ENCODE measurements around the gene SURF2.

DNA sequence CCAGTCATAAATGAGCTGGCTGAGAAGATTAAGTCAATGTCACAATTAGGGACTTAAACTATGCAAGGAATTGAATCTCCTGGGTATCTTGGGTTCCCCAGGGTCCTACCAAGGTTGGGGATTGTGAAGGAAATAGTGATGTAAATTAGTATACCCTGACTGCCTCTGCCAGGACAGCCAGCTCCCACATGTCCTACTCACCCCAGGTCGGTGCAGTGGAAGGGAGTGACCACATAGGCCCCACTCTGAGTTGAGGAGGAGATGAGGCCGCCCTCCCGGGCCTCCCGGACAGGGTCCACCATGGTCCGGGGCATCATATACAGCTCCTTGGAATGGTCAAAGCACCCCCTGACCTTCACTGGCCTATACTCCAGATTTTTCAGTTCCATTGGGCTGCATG lies 2.8 kb upstream of the SURF2 start:
- TF ChIP-seq, protein P1, sequence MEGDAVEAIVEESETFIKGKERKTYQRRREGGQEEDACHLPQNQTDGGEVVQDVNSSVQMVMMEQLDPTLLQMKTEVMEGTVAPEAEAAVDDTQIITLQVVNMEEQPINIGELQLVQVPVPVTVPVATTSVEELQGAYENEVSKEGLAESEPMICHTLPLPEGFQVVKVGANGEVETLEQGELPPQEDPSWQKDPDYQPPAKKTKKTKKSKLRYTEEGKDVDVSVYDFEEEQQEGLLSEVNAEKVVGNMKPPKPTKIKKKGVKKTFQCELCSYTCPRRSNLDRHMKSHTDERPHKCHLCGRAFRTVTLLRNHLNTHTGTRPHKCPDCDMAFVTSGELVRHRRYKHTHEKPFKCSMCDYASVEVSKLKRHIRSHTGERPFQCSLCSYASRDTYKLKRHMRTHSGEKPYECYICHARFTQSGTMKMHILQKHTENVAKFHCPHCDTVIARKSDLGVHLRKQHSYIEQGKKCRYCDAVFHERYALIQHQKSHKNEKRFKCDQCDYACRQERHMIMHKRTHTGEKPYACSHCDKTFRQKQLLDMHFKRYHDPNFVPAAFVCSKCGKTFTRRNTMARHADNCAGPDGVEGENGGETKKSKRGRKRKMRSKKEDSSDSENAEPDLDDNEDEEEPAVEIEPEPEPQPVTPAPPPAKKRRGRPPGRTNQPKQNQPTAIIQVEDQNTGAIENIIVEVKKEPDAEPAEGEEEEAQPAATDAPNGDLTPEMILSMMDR (conservative IDR thresholded peaks at IDR 0.05; ENCODE audit: low read length) = no peak
- no peak for TF ChIP-seq EZH2phosphoT487 (IDR thresholded peaks at IDR 0.05; ENCODE audit: borderline replicate concordance, low read depth, low read length)
